ENCODE data around the gene CAP1. TPM values are rescaled to one million over a fixed set of nuclear protein-coding genes. Genes with fewer than 3 reads are reported as not detected.

CAP1 gene
- total and polyA plus RNA-seq, 10 of the 15 experiments (the other 5 are each of a cell fraction or from before 2014, with no cell fraction given) = 360 to 500 (median 431) TPM

GRCh38 chr1:40059960-40060750 is 19.6 kb downstream of the CAP1 start (continued):
- 0 out of 2 replicates have a peak, but pooled peaks have one; percentile 20 for TF ChIP-seq MEF2A (IDR thresholded peaks at IDR 0.05; ENCODE audit: insufficient read depth, low read depth, low read length)
- no peak for TF ChIP-seq ZBED1 (IDR thresholded peaks at IDR 0.05; ENCODE audit: borderline replicate concordance)
- TF ChIP-seq CREB1 (IDR thresholded peaks at IDR 0.05; ENCODE audit: low read depth) = peak; percentile 68

- peak; percentile 88 for FAIRE-seq
- no TSS peak for BruUV-seq (replicated peaks)
- H3K79me2 ChIP-seq (ENCODE audit: control insufficient read depth, insufficient read depth, low read length) = peaks cover 17% of the 10 kb centered on the region
- peak; percentile 92 for ATAC-seq
- no peaks in the 10 kb centered on the region for H3K27me3 ChIP-seq (replicated peaks in 1 of 2; ENCODE audit: control insufficient read depth in 2 of 2, insufficient read depth in 2 of 2, low read length in 1 of 2)
- intact Hi-C loops (cut with micrococcal nuclease; ENCODE audit: unreplicated experiment) = no loop called here
- in situ Hi-C loops (cut with MboI) = no loop called here
- peaks cover 33 to 53% of the 10 kb centered on the region in 2 experiments for H3K36me3 ChIP-seq (ENCODE audit: control insufficient read depth in 2 of 2, insufficient read depth in 2 of 2, low read length in 1 of 2)
- H3K4me1 ChIP-seq (ENCODE audit: control insufficient read depth, insufficient read depth, low read length) = peaks cover 38% of the 10 kb centered on the region
- H4K20me1 ChIP-seq (ENCODE audit: control insufficient read depth, insufficient read depth) = no peaks in the 10 kb centered on the region
- WGBS (ENCODE audit: insufficient coverage, insufficient replicate concordance, low lambda C conversion rate, missing lambda C conversion rate) = 0% methylated on average over 2 of the region's 2 CpGs
- ChIA-PET POLR2A (interaction anchor here (0.5 to 1.3 kb wide), 7 partner anchors 11 to 250 kb away, joined by 3 to 5 read pairs (median 3); partner anchors contain the start of gene CAP1), SMC1A (ENCODE audit: uncharacterized antibody, unreplicated experiment) (interaction anchor here (1.0 to 3.8 kb wide), 6 partner anchors 15 to 276 kb away, joined by 3 to 12 read pairs (median 4); no protein-coding TSS in a partner anchor), CTCF (interaction anchor here (0.7 to 2.8 kb wide), 11 partner anchors 13 to 274 kb away, joined by 3 to 18 read pairs (median 5); partner anchors contain the start of gene CAP1), RAD21 (ENCODE audit: unreplicated experiment) (interaction anchor here (0.9 to 1.5 kb wide), 5 partner anchors 9 to 145 kb away, joined by 3 to 5 read pairs (median 3); no protein-coding TSS in a partner anchor)
- peak overlapping the region; percentile 80 for H3K27ac ChIP-seq (ENCODE audit: control insufficient read depth, insufficient read depth)
- H3K4me3 ChIP-seq = 0 out of 2 replicates have a peak overlapping the region, but pooled peaks have one; percentile 7
- no peak overlapping the region for H2AFZ ChIP-seq (ENCODE audit: control insufficient read depth, low read depth, low read length)
- no peaks in the 10 kb centered on the region for H3K9me3 ChIP-seq (replicated peaks; ENCODE audit: control insufficient read depth, insufficient read depth, low read length)
- H3K4me2 ChIP-seq (ENCODE audit: control insufficient read depth, insufficient read depth) = peak overlapping the region; percentile 53
- peak; percentile 55 for DNase-seq (ENCODE audit: low read depth, low spot score)
- peak overlapping the region; percentile 32 for H3K9ac ChIP-seq (ENCODE audit: control insufficient read depth, insufficient read depth, low read length)
- TF ChIP-seq NR2F1 (conservative IDR thresholded peaks at IDR 0.05) (no peak), CBFB (IDR thresholded peaks at IDR 0.05; ENCODE audit: low read depth) (0 out of 2 replicates have a peak, but pooled peaks have one; percentile 13), BRCA1 (IDR thresholded peaks at IDR 0.05; ENCODE audit: low read depth, low read length) (no peak), ZZZ3 (IDR thresholded peaks at IDR 0.05; ENCODE audit: control insufficient read depth, insufficient read length, low read depth) (no peak), USF2 (IDR thresholded peaks at IDR 0.05; ENCODE audit: borderline replicate concordance, low read depth, low read length) (no peak), ATF2 (IDR thresholded peaks at IDR 0.05; ENCODE audit: low read length) (peak; percentile 39; the same call in 1 of the 2 replicates), NFYB (IDR thresholded peaks at IDR 0.05; ENCODE audit: insufficient read depth, low read depth, low read length) (no peak), SMAD5 (IDR thresholded peaks at IDR 0.05; ENCODE audit: low read depth) (no peak), IKZF1 (conservative IDR thresholded peaks at IDR 0.05) (0 out of 2 replicates have a peak, but pooled peaks have one; percentile 32), CBX5 (IDR thresholded peaks at IDR 0.05; ENCODE audit: low read depth) (0 out of 2 replicates have a peak, but pooled peaks have one; percentile 40), RUNX3 (IDR thresholded peaks at IDR 0.05; ENCODE audit: low read length) (peak; percentile 73), POU2F2 (IDR thresholded peaks at IDR 0.05; ENCODE audit: borderline replicate concordance, low read depth, low read length) (peak; percentile 44; the same call in 1 of the 3 replicates), TCF3 (IDR thresholded peaks at IDR 0.05; ENCODE audit: borderline replicate concordance, insufficient read depth, low read depth, low read length) (peak; percentile 63; the same call in 1 of the 2 replicates), NFIC (IDR thresholded peaks at IDR 0.05; ENCODE audit: low read depth, low read length) (peak; percentile 76; the same call in 1 of the 2 replicates), YBX1 (IDR thresholded peaks at IDR 0.05) (no peak)
Measured at GRCh38 chr1:40064797-40065499, 24.4 kb downstream of the CAP1 start.
